GM18867 (cell line): ENCODE results near the gene FANK1.
"Not testable (repeated sequence)": the region's sequence is repeated elsewhere in the genome, so short reads cannot be mapped to it uniquely, and the experiment has no call there.

Source experiments
- ATAC-seq: cut with Tn5 transposase; IDR thresholded peaks from one replicate; pipeline ENCODE4 v1.9.1; 2021; ENCODE audit warnings: mild to moderate bottlenecking, moderate library complexity; ENCODE audit not compliant: unreplicated experiment

Gene FANK1

DNA sequence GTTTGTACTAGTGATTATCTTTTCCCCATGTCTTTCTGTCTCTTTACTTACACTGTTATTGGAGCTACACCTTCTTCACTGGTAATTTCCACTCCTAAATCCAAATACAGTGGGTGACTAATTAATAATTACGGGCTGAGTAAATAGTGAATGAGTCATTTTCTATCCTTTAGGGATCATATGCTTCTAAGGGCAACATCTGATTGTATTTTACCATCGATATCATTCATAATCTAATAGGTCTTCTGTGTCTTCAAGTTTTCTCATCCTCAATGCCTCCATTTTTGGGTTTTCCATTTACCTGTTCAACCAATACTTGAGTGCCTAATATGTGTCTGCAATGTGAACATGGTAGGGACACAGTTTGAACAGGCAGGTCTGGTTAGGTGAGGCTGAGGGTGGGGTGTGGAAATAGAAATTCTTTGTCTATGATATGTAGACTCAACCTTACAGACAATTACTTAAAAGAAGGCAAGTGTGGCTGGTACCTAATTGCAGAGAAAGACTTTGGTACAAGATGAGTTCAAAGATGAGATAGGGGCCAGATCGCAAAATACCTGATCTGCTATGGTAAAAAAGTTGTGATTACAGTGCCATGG is 9.4 kb upstream of the FANK1 start:
- ATAC-seq, result no peak

DNA sequence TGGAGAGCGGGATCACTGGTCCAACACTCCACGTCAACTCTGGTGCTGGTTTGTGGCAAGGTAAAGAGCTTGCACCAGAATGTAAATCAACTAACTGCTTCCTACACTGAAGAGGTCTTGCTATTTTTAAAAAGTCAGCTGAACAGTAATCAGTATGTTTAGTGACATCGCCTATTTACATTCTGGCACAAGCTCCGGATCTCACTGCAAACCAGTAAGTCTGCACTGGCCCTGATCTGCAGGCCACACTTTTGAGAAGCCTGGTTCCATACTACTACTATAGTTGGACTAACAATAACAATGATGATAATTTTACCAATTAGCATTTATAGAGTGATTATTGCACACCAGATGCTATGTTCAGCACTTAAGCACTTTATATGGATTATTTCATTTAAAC is 6.9 kb upstream of the FANK1 start:
- not testable (repeated sequence) for ATAC-seq

DNA sequence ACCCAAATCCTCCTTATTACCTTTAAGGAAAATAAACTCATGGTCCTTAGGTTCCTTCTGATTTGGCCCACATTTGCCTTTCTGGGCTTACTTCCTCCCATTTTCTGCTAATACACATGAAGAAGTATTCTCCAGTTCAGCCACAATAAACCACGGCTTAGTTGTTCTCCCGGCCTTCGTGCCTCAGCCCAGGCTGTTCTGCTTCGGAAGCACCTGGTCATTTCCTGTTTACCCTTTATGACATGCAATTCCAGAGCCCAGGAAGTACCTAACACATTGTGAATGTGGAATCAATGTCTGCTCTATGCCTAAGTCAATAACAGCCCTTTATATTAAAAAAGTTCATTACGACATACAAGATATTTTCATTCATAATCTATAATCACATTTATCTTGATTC is 4.0 kb upstream of the FANK1 start:
- not testable (repeated sequence) for ATAC-seq

DNA sequence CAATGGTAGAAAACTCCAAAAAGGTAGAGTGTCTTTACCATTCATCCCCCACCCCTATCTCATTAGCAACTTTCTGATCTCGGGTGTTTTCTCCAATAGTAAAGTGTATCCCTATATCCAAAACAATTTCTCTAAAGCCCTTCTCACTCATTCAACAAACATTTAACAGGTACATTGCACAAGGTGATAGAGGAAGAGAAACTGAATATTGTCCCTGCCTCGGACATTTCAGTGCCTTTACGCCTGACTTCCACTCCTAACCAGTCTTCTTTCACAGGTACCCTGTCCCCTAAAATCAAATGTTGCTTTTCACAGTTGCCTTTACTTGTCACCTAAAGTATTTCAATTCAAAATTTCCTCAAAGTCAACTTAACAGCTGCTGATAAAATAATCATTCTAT is 2.2 kb upstream of the FANK1 start:
- ATAC-seq, result not testable (repeated sequence)

DNA sequence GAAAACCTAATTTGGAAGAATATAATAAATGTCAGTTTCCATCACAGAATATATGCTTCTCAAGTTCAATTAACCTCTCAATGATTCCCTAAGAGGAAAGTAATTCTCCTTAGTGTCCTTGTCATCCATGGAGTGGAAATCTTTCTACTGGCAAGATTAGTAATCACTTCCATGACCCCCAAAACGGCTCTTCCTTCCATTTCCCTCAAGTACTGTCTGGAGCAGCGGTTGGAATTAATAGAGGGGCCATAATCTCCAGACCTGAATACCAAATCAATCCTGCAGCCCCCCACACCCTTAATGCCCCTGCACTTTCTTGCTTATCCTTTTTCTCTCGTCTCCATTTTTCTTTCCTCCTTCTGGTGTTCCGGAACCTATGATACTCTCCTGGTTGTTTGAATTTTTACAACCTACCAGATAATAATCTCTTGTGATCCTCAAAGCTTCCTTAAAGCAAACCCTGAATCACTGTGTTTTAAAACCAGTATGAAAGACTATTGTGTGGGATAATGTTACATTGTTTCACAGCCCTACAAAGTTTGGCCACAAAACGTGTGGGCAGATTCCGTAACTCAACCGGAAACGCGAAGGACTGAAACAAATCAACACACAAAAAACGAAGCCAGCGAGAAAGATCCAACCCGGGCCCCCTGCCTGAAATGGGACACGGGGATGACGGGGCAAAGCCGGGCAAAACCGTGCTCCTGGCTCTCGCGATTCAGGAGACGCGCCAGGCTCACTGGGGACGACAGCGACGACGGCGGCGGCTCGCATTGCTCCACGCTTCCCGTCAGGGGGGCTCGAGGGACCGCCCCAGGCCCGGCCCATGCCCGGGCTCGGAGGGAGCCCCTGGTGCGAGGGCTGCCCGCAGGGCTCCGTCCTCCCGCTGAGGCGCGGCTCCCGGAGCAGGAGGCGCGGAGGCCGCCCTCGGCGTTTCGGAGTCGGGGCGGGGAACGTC is 955 bp upstream of the FANK1 start:
- peak; percentile 49 for ATAC-seq

DNA sequence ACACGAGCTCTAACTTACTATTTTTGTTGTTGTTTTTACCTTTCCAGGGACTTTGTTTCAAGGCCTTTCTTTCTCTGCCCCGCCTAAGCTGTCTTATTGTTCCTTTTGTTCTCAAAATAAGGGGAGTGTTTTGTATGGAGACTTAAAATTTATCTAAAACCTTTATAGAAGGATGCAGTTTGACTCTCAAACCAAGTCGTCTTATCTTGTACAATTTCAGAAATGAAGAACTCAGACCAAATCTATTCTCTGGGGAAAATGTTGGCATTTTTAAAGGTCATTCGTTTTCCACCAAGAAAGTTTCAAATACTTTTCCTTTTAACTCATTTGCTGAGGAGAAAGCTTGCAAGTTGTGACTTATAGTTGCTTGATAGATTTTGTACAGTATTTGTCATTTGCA is 953 bp downstream of the FANK1 start:
- not testable (repeated sequence) for ATAC-seq

DNA sequence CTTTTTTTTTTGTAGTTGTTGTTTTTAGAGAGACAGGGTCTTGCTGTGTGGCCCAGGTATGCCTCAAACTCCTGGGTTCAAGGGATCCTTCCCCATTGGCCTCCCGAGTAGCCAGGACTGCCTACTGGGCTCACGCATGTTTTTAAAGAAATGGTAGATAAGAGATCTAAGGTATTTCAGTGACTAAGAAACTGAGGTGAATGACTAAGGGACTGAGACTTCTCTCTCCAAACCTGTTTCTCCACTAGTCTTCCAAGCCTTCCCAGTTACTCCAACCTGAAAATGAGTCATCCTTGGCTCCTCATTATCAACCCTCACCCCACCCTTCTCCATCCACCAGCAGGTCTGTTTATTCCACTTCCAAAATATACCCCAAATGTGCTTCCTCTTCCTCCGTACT is 4.6 kb downstream of the FANK1 start:
- ATAC-seq, result not testable (repeated sequence)

DNA sequence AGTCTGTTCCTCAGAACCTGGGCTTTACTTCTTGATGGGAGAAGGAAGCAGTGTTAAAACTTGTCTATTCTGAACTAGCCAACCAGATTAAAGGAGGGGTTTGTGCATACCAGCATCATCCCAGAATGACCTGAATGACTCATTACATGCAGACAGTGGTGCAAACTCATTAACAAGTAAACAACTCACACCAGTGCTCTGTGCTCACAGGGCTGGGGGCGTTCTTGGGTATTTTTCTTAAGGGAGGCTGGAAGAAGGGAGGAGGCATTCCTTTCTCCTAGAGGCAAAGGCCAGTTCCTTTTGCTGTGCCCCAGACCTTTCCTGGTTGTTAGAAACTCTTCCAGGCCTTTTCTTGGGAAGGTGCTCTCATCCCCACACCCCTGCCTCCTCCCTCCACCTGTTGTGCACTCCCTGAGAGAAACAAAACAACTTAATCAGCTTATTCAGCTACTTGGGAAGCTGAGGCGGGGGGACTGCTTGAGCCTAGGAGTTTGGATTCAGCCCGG is 6.8 kb downstream of the FANK1 start:
- ATAC-seq, result not testable (repeated sequence)

DNA sequence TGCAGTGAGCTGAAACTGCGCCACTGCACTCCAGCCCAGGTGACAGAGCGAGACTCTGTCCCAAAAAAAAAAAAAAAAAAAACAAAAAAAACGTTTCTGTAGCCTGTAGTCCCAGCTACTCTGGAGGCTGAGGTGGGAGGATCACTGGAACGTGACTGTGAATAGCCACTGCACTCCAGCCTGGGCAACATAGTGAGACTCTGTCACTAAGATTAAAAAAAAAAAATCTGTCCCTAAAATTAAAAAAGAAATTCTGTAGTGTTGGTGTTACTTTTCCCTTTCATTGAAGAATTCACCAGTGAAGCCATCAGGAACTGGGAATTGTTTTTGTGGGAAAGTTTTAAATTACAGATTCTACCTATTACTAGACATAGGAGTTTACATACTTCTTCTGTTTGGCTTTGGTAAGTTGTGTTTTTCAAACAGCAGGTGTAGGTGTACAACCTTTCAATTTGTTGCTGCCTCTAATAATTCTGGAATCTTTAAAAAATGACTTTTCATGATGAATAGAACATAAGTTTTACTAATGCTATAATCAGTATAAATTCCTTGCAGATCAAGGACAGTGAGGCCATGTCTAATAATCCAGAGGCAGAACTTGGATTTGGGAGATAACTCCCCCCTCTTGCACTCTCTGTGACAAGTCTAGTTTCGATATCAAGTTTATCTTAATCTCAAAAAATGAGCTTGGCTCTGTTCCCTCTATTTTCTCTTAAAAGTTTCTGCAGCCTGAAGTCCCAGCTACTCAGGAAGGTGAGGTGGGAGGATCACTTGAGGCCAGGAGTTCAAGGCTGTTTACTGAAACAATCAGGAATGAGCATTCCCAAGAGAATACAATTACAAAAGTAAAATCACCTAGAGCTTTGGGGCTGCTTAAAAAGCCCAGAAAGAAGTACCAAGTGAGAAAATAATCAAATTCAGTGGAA is 9.0 kb downstream of the FANK1 start:
- ATAC-seq, result not testable (repeated sequence)

DNA sequence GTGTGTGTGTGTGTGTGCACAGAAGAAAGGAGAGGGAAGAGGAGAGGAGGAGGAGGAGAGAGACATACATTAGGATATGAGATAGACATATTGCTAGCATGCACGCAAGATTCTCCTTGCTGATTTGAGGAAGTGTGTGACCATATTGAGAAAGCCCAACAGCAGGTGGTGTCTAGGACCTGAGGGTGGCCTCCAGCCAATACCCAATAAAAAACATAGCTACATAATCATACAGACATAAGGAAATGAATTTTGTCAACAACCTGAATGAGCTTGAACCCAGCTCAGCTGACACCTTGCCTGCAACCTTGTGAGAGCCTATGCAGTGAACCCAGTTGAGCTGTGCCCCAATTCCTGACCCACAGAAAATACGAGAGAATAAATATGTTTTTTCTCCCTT is 11.2 kb downstream of the FANK1 start:
- not testable (repeated sequence) for ATAC-seq

DNA sequence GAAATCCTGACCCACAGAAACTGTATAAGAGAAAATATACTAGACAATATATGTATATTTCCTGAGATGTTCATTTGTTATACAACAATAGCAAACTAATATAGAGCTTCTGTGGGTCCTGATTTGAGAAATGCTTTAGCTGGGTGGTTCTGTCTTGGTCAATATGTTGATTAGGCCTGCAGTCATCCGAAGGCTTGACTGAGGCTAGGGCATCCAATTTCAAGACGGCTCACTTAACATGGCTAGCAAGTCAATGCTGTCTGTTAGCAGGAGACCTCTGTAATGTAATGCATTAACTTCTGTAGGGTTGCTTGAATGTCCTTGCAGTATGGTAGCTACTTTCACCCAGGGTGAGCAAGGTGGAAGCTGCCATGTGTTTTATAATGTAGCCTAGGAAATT is 12.4 kb downstream of the FANK1 start:
- not testable (repeated sequence) for ATAC-seq

DNA sequence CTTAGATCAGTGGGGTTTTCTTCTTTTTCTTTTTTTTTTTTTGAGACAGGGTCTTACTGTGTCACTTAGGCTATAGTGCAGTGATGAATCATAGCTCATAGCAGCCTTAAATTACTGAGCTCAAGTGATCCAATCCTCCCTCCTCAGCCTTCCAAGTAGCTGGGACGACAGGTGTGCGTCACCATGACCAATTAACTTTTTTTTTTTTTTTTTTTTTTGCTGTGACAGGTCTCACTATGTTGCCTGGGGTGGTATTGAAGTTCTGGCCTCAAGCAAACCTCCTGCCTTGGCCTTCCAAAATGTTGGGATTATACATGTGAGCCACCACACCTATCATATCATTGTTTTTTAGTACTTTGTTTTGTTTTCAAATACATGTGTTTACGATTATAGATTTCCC is 13.1 kb downstream of the FANK1 start:
- ATAC-seq, result not testable (repeated sequence)

DNA sequence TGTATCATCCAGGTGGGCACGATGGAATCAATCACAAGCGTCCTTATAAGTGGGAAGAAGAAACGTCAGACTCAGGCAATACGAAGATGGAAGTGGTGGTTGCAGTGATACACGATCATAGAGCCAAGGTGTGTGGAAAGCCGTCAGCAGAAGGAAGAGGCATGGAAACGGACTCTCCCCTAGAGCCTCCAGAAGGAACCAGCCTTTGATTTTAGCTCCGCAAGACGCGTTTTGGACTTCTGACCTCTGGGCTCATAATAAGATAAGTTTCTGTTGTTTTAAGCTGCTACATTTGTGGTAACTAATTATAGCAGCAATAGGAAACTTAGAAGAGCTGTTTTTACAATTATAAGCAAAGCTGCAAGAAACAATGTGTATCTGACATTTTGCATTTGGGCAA is 14.8 kb downstream of the FANK1 start:
- ATAC-seq, result no peak

DNA sequence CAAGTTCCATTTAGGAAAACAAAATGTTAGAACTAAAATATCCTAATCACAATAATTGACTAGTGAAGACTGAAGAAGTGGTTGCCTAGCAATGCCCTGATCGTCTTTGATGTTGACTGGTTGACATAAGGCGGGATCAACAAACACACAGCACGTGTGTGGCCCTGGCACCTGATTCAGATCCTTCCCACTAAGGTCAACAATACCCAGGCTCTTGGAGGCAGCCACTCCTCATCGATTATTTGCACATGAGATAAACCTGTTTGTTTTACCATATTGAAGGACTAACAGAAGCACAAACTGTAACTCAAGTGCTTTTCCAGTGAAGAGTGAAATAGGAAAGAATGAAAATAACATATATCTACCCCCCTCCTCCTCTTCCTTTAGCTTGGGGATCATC is 15.6 kb downstream of the FANK1 start:
- ATAC-seq, result no peak

DNA sequence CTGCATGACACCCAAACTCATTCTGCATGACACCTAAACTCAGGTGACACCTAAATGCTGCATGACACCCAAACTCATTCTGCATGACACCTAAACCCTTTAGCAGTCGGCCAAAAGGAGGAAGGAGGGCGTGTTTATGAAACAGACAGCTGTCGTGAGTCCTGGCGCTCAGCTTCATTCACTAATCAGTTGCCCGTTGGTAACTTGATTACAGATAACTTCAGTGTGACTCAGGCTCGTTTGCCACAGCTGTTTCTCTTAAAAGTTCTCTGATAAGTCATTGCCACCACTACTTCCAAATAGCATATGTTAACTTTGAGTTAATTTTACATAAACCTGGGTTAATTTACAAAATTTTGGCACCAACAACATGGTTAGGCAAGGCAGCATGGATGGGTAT is 16.9 kb downstream of the FANK1 start:
- not testable (repeated sequence) for ATAC-seq

DNA sequence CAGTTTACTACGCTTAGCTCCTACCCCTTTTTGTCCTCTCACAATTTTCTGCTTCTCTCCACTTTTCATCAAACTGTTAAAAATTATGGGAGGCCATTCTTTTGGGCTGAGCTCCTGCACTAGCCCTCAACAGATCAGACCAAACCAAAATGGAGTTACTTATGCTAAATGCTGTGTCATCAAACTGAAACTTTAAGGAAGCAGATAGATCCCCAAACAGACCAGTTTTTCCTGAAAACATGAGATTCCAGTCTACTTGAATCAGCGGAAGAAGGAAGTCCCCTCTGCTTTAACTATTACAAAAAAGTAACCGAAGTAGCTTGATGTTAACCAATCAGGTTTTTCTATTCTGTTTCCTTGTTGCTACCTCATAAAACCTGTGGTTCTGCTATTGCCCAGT is 20.6 kb downstream of the FANK1 start:
- ATAC-seq, result no peak

DNA sequence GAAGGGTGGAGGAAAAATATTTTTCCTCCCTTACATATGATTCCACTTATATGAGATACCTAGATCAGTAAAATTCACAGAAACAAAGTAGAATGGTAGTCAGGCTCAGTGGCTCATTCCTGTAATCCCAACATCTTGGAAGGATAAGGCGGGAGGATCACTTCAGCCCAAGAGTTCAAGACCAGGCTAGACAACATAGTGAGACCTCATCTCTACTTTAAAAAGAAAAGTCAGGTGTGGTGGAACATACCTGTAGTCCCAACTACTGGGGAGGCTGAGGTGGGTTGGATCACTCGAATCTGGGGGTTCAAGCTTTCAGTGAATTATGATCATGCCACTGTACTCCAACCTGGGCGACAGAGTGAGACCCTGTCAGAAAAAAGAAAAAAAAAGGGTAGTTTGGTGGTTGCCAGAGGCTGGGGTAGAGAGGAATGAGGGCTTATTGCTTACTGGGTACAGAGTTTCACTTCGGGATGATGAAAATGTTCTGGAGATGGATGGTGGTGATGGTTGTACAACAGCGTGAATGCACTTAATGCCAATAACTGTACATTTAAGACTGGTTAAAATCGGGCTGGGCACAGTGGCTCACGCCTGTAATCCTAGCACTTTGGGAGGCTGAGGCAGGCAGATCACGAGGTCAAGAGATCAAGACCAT is 21.5 kb downstream of the FANK1 start:
- not testable (repeated sequence) for ATAC-seq

DNA sequence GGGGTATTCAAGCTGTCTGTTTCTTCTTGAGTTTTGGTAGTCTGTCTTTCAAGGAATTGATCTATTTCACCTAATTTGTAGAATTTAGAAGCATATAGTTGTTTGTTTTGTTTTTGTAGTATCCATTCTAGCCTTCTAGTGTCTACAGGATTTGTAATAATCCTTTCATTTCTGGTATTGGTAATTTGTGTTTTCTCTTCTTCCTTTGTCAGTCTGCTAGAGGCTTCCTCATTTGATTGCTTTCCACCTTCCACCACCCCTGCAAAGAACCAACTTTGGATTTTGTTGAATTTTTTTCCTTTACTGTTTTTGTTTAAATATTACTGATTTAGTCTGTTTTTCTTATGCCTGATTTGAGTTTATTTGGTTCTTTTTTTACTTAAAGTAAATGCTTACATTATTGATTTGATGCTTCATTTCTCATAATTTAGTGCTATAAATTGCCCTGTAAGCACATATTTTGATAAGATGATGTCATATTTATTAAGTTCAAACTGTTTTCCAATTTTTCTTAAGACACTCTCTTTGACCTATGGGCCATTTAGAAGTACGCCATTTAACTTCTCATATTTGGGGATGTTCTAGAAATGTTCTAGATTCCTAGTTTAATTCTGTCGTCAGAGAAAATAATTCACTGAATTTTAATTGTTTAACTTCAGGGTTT is 25.4 kb downstream of the FANK1 start:
- ATAC-seq, result not testable (repeated sequence)

DNA sequence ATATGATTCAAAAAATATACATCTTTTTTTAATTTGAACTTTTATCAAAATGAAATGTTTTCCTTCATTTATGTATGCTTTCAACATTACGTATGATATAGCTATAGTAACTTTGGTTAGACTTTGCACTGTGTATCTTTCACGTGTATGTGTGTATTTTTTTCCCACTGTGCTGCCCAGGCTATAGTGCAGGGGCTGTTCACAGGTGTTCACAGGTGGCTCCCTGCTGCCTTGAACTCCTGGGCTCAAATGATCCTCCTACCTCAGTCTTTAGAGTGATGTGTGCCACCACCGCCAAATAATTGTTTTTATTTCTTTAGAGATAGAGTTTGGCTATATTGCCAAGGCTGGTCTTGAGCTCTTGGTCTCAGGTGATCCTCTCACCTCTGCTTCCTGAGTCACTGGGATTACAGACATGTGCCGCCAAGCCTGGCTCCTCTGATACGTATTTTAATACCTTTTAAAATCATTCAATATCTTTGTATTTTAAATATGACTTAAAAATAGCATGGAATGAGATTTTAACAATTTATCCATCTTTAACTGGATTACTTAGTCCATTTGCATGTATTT is 29.0 kb downstream of the FANK1 start:
- ATAC-seq, result no peak

DNA sequence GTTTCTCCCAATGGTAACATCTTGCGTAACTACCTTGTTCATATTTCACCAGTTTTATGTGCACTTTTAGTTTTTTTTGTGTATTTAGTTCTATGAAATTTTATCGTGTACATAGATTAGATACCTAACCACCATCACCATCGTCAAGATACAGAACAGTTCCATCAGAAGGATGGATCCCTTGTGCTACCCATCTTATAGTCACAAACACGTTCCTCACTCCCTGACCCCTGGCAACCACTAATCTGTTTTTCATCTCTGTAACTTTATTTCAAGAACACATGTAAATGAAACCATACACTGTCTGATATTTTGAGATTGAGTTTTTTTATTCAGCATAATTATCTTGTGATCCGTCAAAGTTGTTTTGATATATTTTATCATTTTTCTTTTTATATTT is 29.9 kb downstream of the FANK1 start:
- ATAC-seq, result no peak
